Neural cell (in vitro differentiated cells): ENCODE measurements around the gene CCR3. TPM values are rescaled to one million over a fixed set of nuclear protein-coding genes. Genes with fewer than 3 reads are reported as not detected.

Experiments used
- H2AFZ ChIP-seq: fragments of 200-600, 300-800 bp; sonication (generic), shearing (Covaris generic); 2 replicates; pipeline ENCODE4 v1.6.0; 2014; ENCODE audit warnings: low read depth, mild to moderate bottlenecking, antibody characterized with exemption, low read length, moderate library complexity
- H3F3A ChIP-seq: fragments of 200-600 bp; shearing (Covaris generic); 2 replicates; pipeline ENCODE4 v1.6.1; 2016; ENCODE audit warnings: mild to moderate bottlenecking, moderate library complexity, mixed read lengths, antibody characterized with exemption, low read length; ENCODE audit not compliant: insufficient read depth, poor library complexity, severe bottlenecking
- H3K27ac ChIP-seq: fragments of 200-600, 300-800 bp; sonication (generic), shearing (Covaris generic); 2 replicates; pipeline ENCODE4 v1.5.1; 2014; ENCODE audit warnings: mild to moderate bottlenecking, low read length, moderate library complexity
- H3K27me3 ChIP-seq: fragments of 300-800, 200-600 bp; sonication (generic), shearing (Covaris generic); 2 replicates; pipeline ENCODE4 v1.6.0; 2014; ENCODE audit warnings: mild to moderate bottlenecking, low read depth, low read length, moderate library complexity; ENCODE audit not compliant: insufficient read depth
- H3K36me3 ChIP-seq: fragments of 300-800, 200-600 bp; sonication (generic), shearing (Covaris generic); 2 replicates; pipeline ENCODE4 v1.5.1; 2014; ENCODE audit warnings: mild to moderate bottlenecking, antibody characterized with exemption, low read length, moderate library complexity; ENCODE audit not compliant: insufficient read depth
- H3K4me2 ChIP-seq: fragments of 300-800, 200-600 bp; sonication (generic), shearing (Covaris generic); 2 replicates; pipeline ENCODE4 v1.6.0; 2014; ENCODE audit warnings: mild to moderate bottlenecking, low read length
- H3K4me3 ChIP-seq: fragments of 300-800, 200-600 bp; sonication (generic), shearing (Covaris generic); 2 replicates; pipeline ENCODE4 v1.5.1; 2014; ENCODE audit warnings: mild to moderate bottlenecking, low read length, moderate library complexity
- H3K79me2 ChIP-seq: fragments of 200-600 bp; shearing (Covaris generic); replicated peaks from 2 replicates; pipeline ENCODE4 v1.6.0; 2014; ENCODE audit warnings: mild to moderate bottlenecking, low read length, moderate library complexity; ENCODE audit not compliant: insufficient read depth
- H3K9ac ChIP-seq: fragments of 300-800, 200-600 bp; sonication (generic), shearing (Covaris generic); 2 replicates; pipeline ENCODE4 v1.6.1; 2016; ENCODE audit warnings: mild to moderate bottlenecking, low read length, mixed read lengths
- H3K9me2 ChIP-seq: fragments of 200-600 bp; shearing (Covaris generic); 2 replicates; pipeline ENCODE4 v1.6.1; 2016; ENCODE audit warnings: mild to moderate bottlenecking, low read length, mixed read lengths; ENCODE audit not compliant: insufficient read depth
- H3K9me3 ChIP-seq: fragments of 200-600, 300-800 bp; sonication (generic), shearing (Covaris generic); 2 replicates; pipeline ENCODE4 v1.6.1; 2016; ENCODE audit warnings: mild to moderate bottlenecking, mixed run types, low read length, moderate library complexity, mixed read lengths
- H4K20me1 ChIP-seq: fragments of 200-600 bp; shearing (Covaris generic); 2 replicates; pipeline ENCODE4 v1.6.1; 2016; ENCODE audit warnings: mild to moderate bottlenecking, mixed run types; ENCODE audit not compliant: insufficient read depth
- CTCF ChIP-seq: fragments of 450-650 bp; IDR thresholded peaks from 2 replicates; pipeline ENCODE4 v1.5.1; 2014; ENCODE audit warnings: antibody characterized with exemption, mild to moderate bottlenecking, moderate library complexity; ENCODE audit not compliant: poor library complexity, severe bottlenecking
- EP300 ChIP-seq: fragments of 450-650 bp; conservative IDR thresholded peaks from 2 replicates; pipeline ENCODE4 v1.6.1; 2014; ENCODE audit warnings: antibody characterized with exemption, mild to moderate bottlenecking, moderate library complexity; ENCODE audit not compliant: poor library complexity, severe bottlenecking
- EZH2 ChIP-seq: fragments of 200-600, 300-800 bp; shearing (Covaris generic), sonication (generic); IDR thresholded peaks from 2 replicates; pipeline ENCODE4 v1.6.1; 2014; ENCODE audit warnings: antibody characterized with exemption, low read length, borderline replicate concordance, mild to moderate bottlenecking; ENCODE audit not compliant: insufficient read depth, poor library complexity, severe bottlenecking
- MXI1 ChIP-seq: fragments of 450-650 bp; conservative IDR thresholded peaks from 2 replicates; pipeline ENCODE4 v1.6.1; 2014; ENCODE audit warnings: antibody characterized with exemption, mild to moderate bottlenecking; ENCODE audit not compliant: poor library complexity, severe bottlenecking
- POLR2AphosphoS5 ChIP-seq: IDR thresholded peaks from 2 replicates; pipeline ENCODE4 v1.6.1; 2012
- RAD21 ChIP-seq: fragments of 450-650 bp; conservative IDR thresholded peaks from 2 replicates; pipeline ENCODE4 v1.6.1; 2014; ENCODE audit warnings: antibody characterized with exemption, mild to moderate bottlenecking, moderate library complexity
- SMC3 ChIP-seq: fragments of 450-650 bp; conservative IDR thresholded peaks from 2 replicates; pipeline ENCODE4 v1.6.1; 2014; ENCODE audit warnings: antibody characterized with exemption, mild to moderate bottlenecking, moderate library complexity; ENCODE audit not compliant: poor library complexity
- TAF1 ChIP-seq: IDR thresholded peaks from 2 replicates; pipeline ENCODE4 v1.6.1; 2012; ENCODE audit warnings: low read depth
- polyA plus RNA-seq: library from polyadenylated mRNA; depleted of rRNA; stranded (reverse); fragments of >200 nt; gene quantifications from 2 replicates; pipeline ENCODE4 v1.2.3, GENCODE V29; 2014
- TF ChIP-seq, protein P1 (sequence below): IDR thresholded peaks from 2 replicates; pipeline ENCODE4 v1.6.1; 2012; ENCODE audit warnings: borderline replicate concordance

The CCR3 gene
- polyA plus RNA-seq, 1 donor from 2014 or later, result not detected

DNA sequence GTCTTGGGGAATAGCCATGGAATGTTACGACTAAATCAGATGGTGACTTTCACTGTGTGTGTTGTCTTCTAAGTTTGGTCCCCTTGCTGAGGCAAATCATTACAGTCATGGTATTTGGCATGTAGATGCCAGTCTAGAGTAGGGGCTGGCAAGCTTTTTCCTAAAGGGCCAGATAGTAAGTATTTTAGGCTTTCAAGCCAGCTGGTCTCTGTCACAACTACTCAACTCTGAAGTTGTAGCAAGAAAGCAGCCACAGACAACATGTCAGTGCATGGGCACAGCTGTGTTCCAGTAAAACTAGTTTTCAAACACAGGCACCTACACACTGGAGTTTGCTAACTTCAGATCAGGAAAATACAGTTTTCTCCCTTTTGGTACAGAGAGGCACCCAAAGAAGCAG lies 39.3 kb downstream of the CCR3 start:
- TF ChIP-seq SMC3 (no peak), TAF1 (no peak), EP300 (no peak), POLR2AphosphoS5 (no peak), EZH2 (no peak), CTCF (no peak), MXI1 (no peak), RAD21 (no peak)
- TF ChIP-seq, protein P1, sequence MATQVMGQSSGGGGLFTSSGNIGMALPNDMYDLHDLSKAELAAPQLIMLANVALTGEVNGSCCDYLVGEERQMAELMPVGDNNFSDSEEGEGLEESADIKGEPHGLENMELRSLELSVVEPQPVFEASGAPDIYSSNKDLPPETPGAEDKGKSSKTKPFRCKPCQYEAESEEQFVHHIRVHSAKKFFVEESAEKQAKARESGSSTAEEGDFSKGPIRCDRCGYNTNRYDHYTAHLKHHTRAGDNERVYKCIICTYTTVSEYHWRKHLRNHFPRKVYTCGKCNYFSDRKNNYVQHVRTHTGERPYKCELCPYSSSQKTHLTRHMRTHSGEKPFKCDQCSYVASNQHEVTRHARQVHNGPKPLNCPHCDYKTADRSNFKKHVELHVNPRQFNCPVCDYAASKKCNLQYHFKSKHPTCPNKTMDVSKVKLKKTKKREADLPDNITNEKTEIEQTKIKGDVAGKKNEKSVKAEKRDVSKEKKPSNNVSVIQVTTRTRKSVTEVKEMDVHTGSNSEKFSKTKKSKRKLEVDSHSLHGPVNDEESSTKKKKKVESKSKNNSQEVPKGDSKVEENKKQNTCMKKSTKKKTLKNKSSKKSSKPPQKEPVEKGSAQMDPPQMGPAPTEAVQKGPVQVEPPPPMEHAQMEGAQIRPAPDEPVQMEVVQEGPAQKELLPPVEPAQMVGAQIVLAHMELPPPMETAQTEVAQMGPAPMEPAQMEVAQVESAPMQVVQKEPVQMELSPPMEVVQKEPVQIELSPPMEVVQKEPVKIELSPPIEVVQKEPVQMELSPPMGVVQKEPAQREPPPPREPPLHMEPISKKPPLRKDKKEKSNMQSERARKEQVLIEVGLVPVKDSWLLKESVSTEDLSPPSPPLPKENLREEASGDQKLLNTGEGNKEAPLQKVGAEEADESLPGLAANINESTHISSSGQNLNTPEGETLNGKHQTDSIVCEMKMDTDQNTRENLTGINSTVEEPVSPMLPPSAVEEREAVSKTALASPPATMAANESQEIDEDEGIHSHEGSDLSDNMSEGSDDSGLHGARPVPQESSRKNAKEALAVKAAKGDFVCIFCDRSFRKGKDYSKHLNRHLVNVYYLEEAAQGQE, result no peak
- no peak overlapping the region for H2AFZ ChIP-seq
- H3K9ac ChIP-seq, result no peak overlapping the region
- H3K4me2 ChIP-seq, result no peak overlapping the region
- no peaks in the 10 kb centered on the region for H3K9me2 ChIP-seq
- H3K4me3 ChIP-seq, result no peak overlapping the region
- no peaks in the 10 kb centered on the region for H3K79me2 ChIP-seq
- no peaks in the 10 kb centered on the region for H3K36me3 ChIP-seq
- no peaks in the 10 kb centered on the region for H3K27me3 ChIP-seq
- H3K27ac ChIP-seq, result no peak overlapping the region
- no peaks in the 10 kb centered on the region for H3K9me3 ChIP-seq
- H4K20me1 ChIP-seq, result no peaks in the 10 kb centered on the region
- H3F3A ChIP-seq, result no peaks in the 10 kb centered on the region

DNA sequence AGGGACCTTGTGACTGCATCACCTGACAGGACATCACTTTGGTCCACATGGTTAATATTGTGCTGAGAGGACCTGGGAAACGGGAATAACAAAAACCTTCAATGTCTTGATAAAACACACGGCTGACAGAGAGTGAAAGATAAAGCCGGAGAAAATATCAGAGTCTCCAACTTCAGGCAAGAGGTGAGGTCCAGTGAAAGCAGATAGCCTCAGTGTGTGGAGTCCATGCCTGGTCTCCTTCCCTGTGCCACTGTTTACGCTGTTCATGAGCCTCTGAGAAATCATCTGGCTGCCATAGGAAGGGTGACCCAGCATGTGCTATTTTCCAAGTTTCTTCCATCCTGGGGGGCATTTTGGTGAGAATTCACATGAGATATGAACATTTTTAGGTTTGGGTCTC lies 39.8 kb downstream of the CCR3 start:
- Histone ChIP-seq H3K9me3 (no peaks in the 10 kb centered on the region), H3K79me2 (no peaks in the 10 kb centered on the region), H3K9ac (no peak overlapping the region), H3K36me3 (no peaks in the 10 kb centered on the region), H3F3A (no peaks in the 10 kb centered on the region), H3K9me2 (no peaks in the 10 kb centered on the region), H3K27ac (no peak overlapping the region), H3K4me2 (no peak overlapping the region), H3K27me3 (no peaks in the 10 kb centered on the region), H3K4me3 (no peak overlapping the region), H2AFZ (no peak overlapping the region), H4K20me1 (no peaks in the 10 kb centered on the region)
- TF ChIP-seq MXI1 (no peak), EP300 (no peak), SMC3 (no peak), RAD21 (no peak), POLR2AphosphoS5 (no peak), TAF1 (no peak), EZH2 (no peak)
